ENCODE results near the gene ACOX1.

- TF ChIP-seq TAF1 (conservative IDR thresholded peaks at IDR 0.05) (no peak), RAD21 (IDR thresholded peaks at IDR 0.05) (no peak), ZBTB33 (IDR thresholded peaks at IDR 0.05) (no peak), HNF4G (IDR thresholded peaks at IDR 0.05) (no peak), YY1 (IDR thresholded peaks at IDR 0.05) (no peak), MAX (IDR thresholded peaks at IDR 0.05) (no peak), GABPA (IDR thresholded peaks at IDR 0.05 in 1 of 2, conservative IDR thresholded peaks at IDR 0.05 in 1 of 2) (no peak)
- TF ChIP-seq, protein P1, sequence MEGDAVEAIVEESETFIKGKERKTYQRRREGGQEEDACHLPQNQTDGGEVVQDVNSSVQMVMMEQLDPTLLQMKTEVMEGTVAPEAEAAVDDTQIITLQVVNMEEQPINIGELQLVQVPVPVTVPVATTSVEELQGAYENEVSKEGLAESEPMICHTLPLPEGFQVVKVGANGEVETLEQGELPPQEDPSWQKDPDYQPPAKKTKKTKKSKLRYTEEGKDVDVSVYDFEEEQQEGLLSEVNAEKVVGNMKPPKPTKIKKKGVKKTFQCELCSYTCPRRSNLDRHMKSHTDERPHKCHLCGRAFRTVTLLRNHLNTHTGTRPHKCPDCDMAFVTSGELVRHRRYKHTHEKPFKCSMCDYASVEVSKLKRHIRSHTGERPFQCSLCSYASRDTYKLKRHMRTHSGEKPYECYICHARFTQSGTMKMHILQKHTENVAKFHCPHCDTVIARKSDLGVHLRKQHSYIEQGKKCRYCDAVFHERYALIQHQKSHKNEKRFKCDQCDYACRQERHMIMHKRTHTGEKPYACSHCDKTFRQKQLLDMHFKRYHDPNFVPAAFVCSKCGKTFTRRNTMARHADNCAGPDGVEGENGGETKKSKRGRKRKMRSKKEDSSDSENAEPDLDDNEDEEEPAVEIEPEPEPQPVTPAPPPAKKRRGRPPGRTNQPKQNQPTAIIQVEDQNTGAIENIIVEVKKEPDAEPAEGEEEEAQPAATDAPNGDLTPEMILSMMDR (IDR thresholded peaks at IDR 0.05; ENCODE audit: low read depth, low read length, missing input control), result no peak
- TF ChIP-seq, protein P2, sequence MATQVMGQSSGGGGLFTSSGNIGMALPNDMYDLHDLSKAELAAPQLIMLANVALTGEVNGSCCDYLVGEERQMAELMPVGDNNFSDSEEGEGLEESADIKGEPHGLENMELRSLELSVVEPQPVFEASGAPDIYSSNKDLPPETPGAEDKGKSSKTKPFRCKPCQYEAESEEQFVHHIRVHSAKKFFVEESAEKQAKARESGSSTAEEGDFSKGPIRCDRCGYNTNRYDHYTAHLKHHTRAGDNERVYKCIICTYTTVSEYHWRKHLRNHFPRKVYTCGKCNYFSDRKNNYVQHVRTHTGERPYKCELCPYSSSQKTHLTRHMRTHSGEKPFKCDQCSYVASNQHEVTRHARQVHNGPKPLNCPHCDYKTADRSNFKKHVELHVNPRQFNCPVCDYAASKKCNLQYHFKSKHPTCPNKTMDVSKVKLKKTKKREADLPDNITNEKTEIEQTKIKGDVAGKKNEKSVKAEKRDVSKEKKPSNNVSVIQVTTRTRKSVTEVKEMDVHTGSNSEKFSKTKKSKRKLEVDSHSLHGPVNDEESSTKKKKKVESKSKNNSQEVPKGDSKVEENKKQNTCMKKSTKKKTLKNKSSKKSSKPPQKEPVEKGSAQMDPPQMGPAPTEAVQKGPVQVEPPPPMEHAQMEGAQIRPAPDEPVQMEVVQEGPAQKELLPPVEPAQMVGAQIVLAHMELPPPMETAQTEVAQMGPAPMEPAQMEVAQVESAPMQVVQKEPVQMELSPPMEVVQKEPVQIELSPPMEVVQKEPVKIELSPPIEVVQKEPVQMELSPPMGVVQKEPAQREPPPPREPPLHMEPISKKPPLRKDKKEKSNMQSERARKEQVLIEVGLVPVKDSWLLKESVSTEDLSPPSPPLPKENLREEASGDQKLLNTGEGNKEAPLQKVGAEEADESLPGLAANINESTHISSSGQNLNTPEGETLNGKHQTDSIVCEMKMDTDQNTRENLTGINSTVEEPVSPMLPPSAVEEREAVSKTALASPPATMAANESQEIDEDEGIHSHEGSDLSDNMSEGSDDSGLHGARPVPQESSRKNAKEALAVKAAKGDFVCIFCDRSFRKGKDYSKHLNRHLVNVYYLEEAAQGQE (IDR thresholded peaks at IDR 0.05), result no peak
- TF ChIP-seq, protein P3, sequence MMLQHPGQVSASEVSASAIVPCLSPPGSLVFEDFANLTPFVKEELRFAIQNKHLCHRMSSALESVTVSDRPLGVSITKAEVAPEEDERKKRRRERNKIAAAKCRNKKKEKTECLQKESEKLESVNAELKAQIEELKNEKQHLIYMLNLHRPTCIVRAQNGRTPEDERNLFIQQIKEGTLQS (IDR thresholded peaks at IDR 0.05), result no peak
Measured at GRCh38 chr17:75959839-75960511, 19.0 kb downstream of the ACOX1 start.
